ENCODE data around the gene STARD3NL. TPM values are rescaled to one million over a fixed set of nuclear protein-coding genes. Genes with fewer than 3 reads are reported as not detected.

STARD3NL gene
- total RNA-seq, 2 experiments from 2014 or later = 16.3 to 21.7 TPM

DNA sequence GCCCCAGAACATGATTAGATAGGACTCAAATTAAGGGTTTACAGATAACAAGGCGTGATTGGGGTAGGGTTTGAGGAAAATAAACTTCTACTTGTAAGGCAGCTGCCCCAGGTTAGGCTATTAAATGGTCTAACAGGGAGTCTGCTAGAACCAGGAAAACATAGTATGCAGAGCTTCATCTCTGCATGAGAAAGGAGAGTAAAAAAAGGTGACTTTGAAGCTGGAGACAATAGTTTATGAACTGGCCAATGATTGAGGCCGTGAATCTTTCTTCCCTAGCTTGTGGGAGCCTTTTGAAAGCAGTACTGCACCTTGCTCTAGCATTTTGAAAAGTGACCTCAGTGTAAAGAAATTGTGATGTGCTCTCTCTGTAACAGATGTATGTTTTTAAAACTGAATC, 48.5 kb upstream of the STARD3NL start:
- ChIA-PET CTCF (ENCODE audit: unreplicated experiment) (no interaction called here), POLR2A (no interaction called here)
- Histone ChIP-seq H3K4me2 (ENCODE audit: low read length) (no peak overlapping the region), H2AFZ (ENCODE audit: low read length) (no peak overlapping the region), H3K79me2 (ENCODE audit: insufficient read depth, low read depth, low read length) (no peaks in the 10 kb centered on the region), H4K20me1 (ENCODE audit: insufficient read depth, low read length) (no peaks in the 10 kb centered on the region), H3K4me1 (ENCODE audit: insufficient read depth, low read length, poor library complexity, severe bottlenecking) (no peaks in the 10 kb centered on the region), H3K27ac (ENCODE audit: low read depth, low read length, poor library complexity, severe bottlenecking) (no peak overlapping the region), H3K9me3 (ENCODE audit: low read length) (no peaks in the 10 kb centered on the region), H3K36me3 (ENCODE audit: insufficient read depth, low read length) (no peaks in the 10 kb centered on the region), H3K9me2 (ENCODE audit: insufficient read depth, low read length) (no peaks in the 10 kb centered on the region), H3K4me3 (ENCODE audit: low read depth, low read length, poor library complexity, severe bottlenecking) (no peak overlapping the region)
- intact Hi-C loops (cut with micrococcal nuclease; ENCODE audit: unreplicated experiment) = no loop called here
- DNase-seq (ENCODE audit: low spot score) = no peak
- TF ChIP-seq, protein P1, sequence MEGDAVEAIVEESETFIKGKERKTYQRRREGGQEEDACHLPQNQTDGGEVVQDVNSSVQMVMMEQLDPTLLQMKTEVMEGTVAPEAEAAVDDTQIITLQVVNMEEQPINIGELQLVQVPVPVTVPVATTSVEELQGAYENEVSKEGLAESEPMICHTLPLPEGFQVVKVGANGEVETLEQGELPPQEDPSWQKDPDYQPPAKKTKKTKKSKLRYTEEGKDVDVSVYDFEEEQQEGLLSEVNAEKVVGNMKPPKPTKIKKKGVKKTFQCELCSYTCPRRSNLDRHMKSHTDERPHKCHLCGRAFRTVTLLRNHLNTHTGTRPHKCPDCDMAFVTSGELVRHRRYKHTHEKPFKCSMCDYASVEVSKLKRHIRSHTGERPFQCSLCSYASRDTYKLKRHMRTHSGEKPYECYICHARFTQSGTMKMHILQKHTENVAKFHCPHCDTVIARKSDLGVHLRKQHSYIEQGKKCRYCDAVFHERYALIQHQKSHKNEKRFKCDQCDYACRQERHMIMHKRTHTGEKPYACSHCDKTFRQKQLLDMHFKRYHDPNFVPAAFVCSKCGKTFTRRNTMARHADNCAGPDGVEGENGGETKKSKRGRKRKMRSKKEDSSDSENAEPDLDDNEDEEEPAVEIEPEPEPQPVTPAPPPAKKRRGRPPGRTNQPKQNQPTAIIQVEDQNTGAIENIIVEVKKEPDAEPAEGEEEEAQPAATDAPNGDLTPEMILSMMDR (conservative IDR thresholded peaks at IDR 0.05; ENCODE audit: low read length) = no peak
- TF ChIP-seq EZH2phosphoT487 (IDR thresholded peaks at IDR 0.05; ENCODE audit: borderline replicate concordance, low read depth, low read length) = no peak
- no TSS peak for BruUV-seq (replicated peaks)

- Histone ChIP-seq H3K9me3 (ENCODE audit: low read length) (no peaks in the 10 kb centered on the region), H3K4me2 (ENCODE audit: low read length) (no peak overlapping the region), H4K20me1 (ENCODE audit: insufficient read depth, low read length) (no peaks in the 10 kb centered on the region), H3K27ac (ENCODE audit: low read depth, low read length, poor library complexity, severe bottlenecking) (no peak overlapping the region), H3K4me3 (ENCODE audit: low read depth, low read length, poor library complexity, severe bottlenecking) (no peak overlapping the region), H2AFZ (ENCODE audit: low read length) (no peak overlapping the region), H3K36me3 (ENCODE audit: insufficient read depth, low read length) (no peaks in the 10 kb centered on the region), H3K79me2 (ENCODE audit: insufficient read depth, low read depth, low read length) (no peaks in the 10 kb centered on the region), H3K9me2 (ENCODE audit: insufficient read depth, low read length) (no peaks in the 10 kb centered on the region), H3K4me1 (ENCODE audit: insufficient read depth, low read length, poor library complexity, severe bottlenecking) (no peaks in the 10 kb centered on the region)
- intact Hi-C loops (cut with micrococcal nuclease; ENCODE audit: unreplicated experiment) = no loop called here
- no TSS peak for BruUV-seq (replicated peaks)
- TF ChIP-seq EZH2phosphoT487 (IDR thresholded peaks at IDR 0.05; ENCODE audit: borderline replicate concordance, low read depth, low read length) = no peak
- TF ChIP-seq, protein P1 (conservative IDR thresholded peaks at IDR 0.05; ENCODE audit: low read length) = no peak
- POLR2A ChIA-PET = no interaction called here
- no peak for DNase-seq (ENCODE audit: low spot score)
- CTCF ChIA-PET (ENCODE audit: unreplicated experiment) = no interaction called here
Observed at GRCh38 chr7:38138171-38138570, 39.9 kb upstream of the STARD3NL start.

DNA sequence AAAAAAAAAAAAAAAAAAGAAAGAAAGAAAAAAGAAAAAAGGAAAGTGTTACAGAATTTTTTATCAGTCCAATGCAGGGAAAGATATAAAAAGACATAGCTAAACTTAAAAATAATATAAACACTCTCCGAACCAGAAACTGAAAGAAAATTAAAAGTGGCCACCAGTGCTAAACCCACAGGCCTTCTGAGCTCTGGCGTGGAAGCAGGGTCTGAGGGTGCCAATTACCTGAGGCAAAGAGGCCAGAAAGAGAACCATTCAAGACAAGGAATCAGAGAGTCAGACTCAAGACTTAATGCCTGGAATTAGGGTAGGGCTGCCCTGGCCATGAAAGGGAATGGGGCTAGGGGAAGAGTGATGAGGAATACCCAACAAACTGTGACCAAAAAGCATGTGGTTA, 36.9 kb upstream of the STARD3NL start:
- Histone ChIP-seq H3K79me2 (ENCODE audit: insufficient read depth, low read depth, low read length) (no peaks in the 10 kb centered on the region), H3K4me3 (ENCODE audit: low read depth, low read length, poor library complexity, severe bottlenecking) (no peak overlapping the region), H3K9me2 (ENCODE audit: insufficient read depth, low read length) (no peaks in the 10 kb centered on the region), H2AFZ (ENCODE audit: low read length) (no peak overlapping the region), H3K27ac (ENCODE audit: low read depth, low read length, poor library complexity, severe bottlenecking) (no peak overlapping the region), H4K20me1 (ENCODE audit: insufficient read depth, low read length) (no peaks in the 10 kb centered on the region), H3K36me3 (ENCODE audit: insufficient read depth, low read length) (no peaks in the 10 kb centered on the region), H3K9me3 (ENCODE audit: low read length) (no peaks in the 10 kb centered on the region), H3K4me2 (ENCODE audit: low read length) (no peak overlapping the region), H3K4me1 (ENCODE audit: insufficient read depth, low read length, poor library complexity, severe bottlenecking) (no peaks in the 10 kb centered on the region)
- no peak for TF ChIP-seq EZH2phosphoT487 (IDR thresholded peaks at IDR 0.05; ENCODE audit: borderline replicate concordance, low read depth, low read length)
- TF ChIP-seq, protein P1 (conservative IDR thresholded peaks at IDR 0.05; ENCODE audit: low read length) = no peak
- ChIA-PET POLR2A (interaction anchor here (0.6 kb wide), 1 partner anchor 1261 kb away, joined by 6 read pairs; no protein-coding TSS in a partner anchor), CTCF (ENCODE audit: unreplicated experiment) (no interaction called here)
- no TSS peak for BruUV-seq (replicated peaks)
- DNase-seq (ENCODE audit: low spot score) = no peak
- intact Hi-C loops (cut with micrococcal nuclease; ENCODE audit: unreplicated experiment) = no loop called here
